ENCODE results near the gene MRPS34.

GRCh38 chr16:1788708-1789100 is 15.8 kb upstream of the MRPS34 start:
- TF ChIP-seq, protein P1, sequence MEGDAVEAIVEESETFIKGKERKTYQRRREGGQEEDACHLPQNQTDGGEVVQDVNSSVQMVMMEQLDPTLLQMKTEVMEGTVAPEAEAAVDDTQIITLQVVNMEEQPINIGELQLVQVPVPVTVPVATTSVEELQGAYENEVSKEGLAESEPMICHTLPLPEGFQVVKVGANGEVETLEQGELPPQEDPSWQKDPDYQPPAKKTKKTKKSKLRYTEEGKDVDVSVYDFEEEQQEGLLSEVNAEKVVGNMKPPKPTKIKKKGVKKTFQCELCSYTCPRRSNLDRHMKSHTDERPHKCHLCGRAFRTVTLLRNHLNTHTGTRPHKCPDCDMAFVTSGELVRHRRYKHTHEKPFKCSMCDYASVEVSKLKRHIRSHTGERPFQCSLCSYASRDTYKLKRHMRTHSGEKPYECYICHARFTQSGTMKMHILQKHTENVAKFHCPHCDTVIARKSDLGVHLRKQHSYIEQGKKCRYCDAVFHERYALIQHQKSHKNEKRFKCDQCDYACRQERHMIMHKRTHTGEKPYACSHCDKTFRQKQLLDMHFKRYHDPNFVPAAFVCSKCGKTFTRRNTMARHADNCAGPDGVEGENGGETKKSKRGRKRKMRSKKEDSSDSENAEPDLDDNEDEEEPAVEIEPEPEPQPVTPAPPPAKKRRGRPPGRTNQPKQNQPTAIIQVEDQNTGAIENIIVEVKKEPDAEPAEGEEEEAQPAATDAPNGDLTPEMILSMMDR (IDR thresholded peaks at IDR 0.05) = no peak
- no peak for TF ChIP-seq POLR2A (IDR thresholded peaks at IDR 0.05)
